Skeletal muscle satellite cell (primary cell): ENCODE measurements around the gene SEPTIN1.

Experiments used
- H3K27me3 ChIP-seq: 2 replicates; pipeline ENCODE4 v1.7.0; 2013; ENCODE audit warnings: low read length; ENCODE audit not compliant: control insufficient read depth, insufficient read depth
- H3K36me3 ChIP-seq: 2 replicates; pipeline ENCODE4 v1.7.0; 2013; ENCODE audit warnings: mild to moderate bottlenecking, control low read depth, low read length; ENCODE audit not compliant: insufficient read depth
- H3K4me1 ChIP-seq: 2 replicates; pipeline ENCODE4 v1.7.0; 2013; ENCODE audit warnings: low read length; ENCODE audit not compliant: control insufficient read depth, insufficient read depth
- H3K4me2 ChIP-seq: 2 replicates; pipeline ENCODE4 v1.7.0; 2013; ENCODE audit warnings: mild to moderate bottlenecking, low read length
- H3K4me3 ChIP-seq: 2 replicates; pipeline ENCODE4 v1.7.0; 2013; ENCODE audit warnings: low read length
- H3K9ac ChIP-seq: 2 replicates; pipeline ENCODE4 v1.7.0; 2013; ENCODE audit warnings: mild to moderate bottlenecking, low read depth, low read length, moderate library complexity
- H3K9me3 ChIP-seq: replicated peaks from 2 replicates; pipeline ENCODE4 v1.7.0; 2013; ENCODE audit warnings: mild to moderate bottlenecking, control low read depth, low read length

The SEPTIN1 gene

DNA sequence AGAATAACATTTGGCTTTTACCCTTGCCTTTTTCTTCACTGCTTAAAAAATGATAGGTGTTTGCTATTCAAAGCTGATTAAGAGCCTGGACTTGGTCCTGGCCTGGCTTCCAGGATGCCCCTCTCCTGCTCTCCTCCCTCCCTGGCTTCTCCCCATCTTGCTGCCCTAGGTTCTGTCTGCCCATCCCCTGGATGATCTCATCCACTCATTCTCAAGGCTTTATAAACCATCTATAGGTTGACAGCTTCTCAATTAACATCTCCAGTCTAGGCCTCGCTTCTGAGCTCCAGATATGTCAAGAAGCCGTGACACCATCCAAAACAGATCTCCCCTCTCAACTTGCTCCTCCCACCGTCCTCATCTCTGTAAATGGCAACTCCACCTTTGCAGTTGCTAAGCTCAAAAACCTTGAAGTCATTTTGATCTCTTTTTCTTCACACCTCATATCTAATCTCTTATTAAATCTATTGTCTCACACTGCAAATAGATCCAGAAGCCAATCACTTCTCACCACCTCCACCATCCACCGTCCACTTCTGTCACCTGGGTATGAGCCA lies 33.8 kb upstream of the SEPTIN1 start:
- no peaks in the 10 kb centered on the region for H3K9me3 ChIP-seq
- H3K36me3 ChIP-seq: peaks cover 27% of the 10 kb centered on the region
- H3K27me3 ChIP-seq: no peaks in the 10 kb centered on the region
- no peak overlapping the region for H3K4me3 ChIP-seq
- no peak overlapping the region for H3K4me2 ChIP-seq
- H3K4me1 ChIP-seq: peaks cover 8% of the 10 kb centered on the region
- H3K9ac ChIP-seq: no peak overlapping the region

DNA sequence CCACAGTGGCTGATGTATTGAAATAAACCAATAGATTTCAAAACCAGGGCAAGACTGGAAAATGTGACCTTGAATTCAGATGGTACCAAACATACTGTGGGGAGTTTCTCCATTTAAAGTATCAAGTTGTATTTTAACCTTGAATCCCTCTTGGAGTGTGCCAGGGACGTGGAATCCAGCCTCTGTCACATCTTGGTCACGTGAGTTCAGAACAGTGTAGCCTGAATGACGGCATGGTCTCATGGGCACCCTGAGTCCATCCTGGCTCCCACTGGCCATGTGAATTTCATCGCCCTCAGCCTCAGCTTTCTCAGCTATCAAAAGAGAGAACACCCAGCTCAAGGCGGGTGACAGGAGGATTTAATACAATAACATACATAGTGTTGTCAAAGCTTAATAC lies 31.8 kb upstream of the SEPTIN1 start:
- no peak overlapping the region for H3K4me3 ChIP-seq
- H3K36me3 ChIP-seq: peaks cover 34% of the 10 kb centered on the region
- no peaks in the 10 kb centered on the region for H3K9me3 ChIP-seq
- H3K4me1 ChIP-seq: peaks cover 15% of the 10 kb centered on the region
- no peak overlapping the region for H3K4me2 ChIP-seq
- H3K9ac ChIP-seq: no peak overlapping the region
- no peaks in the 10 kb centered on the region for H3K27me3 ChIP-seq

DNA sequence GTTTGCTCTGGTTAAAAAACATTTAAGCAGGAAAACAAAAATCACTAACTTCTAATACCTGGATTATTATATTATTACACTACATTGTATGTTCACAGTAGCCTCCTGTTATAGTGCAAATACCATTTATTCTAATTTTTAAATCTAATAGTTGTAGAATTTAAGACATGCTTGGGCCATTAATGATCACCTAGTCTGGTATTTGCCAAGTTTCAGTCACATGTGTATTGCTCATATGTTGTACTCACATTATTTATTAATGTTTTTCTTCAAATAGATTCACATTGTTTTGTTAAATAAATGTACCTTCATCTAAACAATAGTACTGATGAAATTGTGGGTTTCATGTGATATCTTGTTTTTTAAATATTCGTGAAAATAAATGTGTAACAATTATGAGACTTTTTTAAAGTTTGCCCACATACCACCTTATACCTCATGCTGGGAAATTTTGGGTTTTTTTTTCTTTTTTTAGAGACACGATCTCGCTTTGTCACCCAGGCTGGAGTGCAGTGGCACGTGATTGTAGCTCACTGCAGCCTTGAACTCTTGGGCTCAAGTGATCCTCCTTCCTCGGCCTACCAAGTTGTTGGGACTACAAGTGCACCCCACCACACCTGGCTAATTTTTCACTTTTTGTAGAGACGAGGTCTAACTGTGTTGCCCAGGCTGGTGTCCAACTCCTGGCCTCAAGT lies 30.9 kb upstream of the SEPTIN1 start:
- no peak overlapping the region for H3K9ac ChIP-seq
- peaks cover 21% of the 10 kb centered on the region for H3K4me1 ChIP-seq
- H3K4me3 ChIP-seq: no peak overlapping the region
- H3K4me2 ChIP-seq: no peak overlapping the region
- H3K9me3 ChIP-seq: no peaks in the 10 kb centered on the region
- peaks cover 34% of the 10 kb centered on the region for H3K36me3 ChIP-seq
- no peaks in the 10 kb centered on the region for H3K27me3 ChIP-seq

DNA sequence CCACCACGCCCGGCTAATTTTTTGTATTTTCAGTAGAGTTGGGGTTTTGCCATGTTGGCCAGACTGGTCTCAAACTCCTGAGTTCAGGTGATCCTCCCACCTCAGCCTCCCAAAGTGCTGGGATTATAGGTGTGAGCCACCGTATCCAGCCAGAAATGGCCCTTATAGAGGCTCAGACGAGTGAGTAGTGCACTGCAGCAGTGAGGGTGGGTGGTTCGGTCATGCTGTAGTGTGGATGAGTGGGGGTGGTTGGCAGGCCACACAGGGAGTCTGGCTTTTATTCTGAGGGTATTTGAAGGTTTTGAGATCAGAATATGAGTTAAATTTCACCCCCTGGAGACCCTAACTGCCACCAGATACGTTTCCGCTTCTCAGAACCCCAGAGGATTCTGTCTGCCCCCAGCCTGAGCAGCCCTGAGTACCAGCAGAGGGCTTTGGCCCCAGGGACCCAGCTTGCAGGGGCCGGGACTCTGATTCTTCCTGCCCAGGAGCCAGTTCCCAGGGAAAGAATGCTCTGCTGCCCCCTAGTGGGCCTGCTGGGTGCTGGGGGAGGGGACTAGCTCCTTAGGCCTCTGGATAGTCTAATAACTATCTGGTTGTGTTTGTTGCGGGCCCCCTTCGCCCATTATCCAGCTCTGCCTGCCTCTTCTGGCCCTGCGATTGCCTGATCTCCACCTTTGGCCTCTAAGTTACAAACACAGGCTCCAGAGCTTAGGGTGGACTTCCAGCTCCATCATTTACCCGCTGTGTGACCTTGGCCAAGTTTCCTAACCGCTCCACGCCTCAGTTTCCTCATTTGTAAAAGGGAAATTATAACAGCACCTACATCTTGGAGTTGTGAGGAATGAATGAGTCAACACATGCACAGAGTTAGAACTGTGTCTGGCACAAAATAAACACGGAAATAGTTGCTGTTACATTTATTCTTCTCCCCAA lies 27.0 kb upstream of the SEPTIN1 start:
- H3K27me3 ChIP-seq: no peaks in the 10 kb centered on the region
- peaks cover 27% of the 10 kb centered on the region for H3K36me3 ChIP-seq
- H3K9ac ChIP-seq: peak overlapping the region; percentile 18
- H3K9me3 ChIP-seq: no peaks in the 10 kb centered on the region
- H3K4me2 ChIP-seq: peak overlapping the region; percentile 81
- H3K4me1 ChIP-seq: peaks cover 22% of the 10 kb centered on the region
- H3K4me3 ChIP-seq: peak overlapping the region; percentile 50

DNA sequence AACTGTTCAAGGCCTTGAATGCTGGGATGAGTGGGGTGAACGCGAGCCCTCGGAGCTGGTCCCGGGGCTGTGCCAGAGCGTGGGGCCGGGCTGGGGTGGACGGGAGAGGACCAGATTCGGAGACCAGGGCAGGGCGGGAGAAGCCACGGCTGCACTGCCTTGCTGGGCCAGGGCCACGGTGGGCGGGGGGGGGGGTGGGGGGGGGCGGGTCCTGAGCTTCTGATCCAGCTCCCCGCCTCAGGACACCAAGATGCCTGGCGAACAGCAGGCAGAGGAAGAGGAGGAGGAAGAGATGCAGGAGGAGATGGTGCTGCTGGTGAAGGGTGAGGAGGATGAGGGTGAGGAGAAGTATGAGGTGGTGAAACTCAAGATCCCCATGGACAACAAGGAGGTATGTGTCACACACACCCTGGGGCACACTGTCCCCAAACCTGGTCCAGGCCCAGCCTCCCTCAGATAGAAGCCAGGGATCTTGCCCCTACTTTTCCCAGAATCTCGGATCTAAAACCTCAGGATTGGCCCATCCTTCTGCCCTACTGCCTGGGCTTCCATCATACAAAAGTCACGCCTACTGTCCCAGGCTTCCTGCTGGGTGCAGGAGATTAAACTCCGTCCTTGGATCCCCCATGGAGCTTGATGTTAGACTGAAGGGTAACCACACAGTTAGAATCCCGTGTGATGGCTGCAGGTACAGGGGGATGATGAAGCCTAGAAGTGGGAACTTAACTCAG lies 25.6 kb upstream of the SEPTIN1 start:
- H3K9ac ChIP-seq: peak overlapping the region; percentile 91
- peak overlapping the region; percentile 80 for H3K4me3 ChIP-seq
- H3K36me3 ChIP-seq: peaks cover 19% of the 10 kb centered on the region
- peaks cover 22% of the 10 kb centered on the region for H3K4me1 ChIP-seq
- H3K4me2 ChIP-seq: peak overlapping the region; percentile 83
- no peaks in the 10 kb centered on the region for H3K27me3 ChIP-seq
- H3K9me3 ChIP-seq: no peaks in the 10 kb centered on the region

DNA sequence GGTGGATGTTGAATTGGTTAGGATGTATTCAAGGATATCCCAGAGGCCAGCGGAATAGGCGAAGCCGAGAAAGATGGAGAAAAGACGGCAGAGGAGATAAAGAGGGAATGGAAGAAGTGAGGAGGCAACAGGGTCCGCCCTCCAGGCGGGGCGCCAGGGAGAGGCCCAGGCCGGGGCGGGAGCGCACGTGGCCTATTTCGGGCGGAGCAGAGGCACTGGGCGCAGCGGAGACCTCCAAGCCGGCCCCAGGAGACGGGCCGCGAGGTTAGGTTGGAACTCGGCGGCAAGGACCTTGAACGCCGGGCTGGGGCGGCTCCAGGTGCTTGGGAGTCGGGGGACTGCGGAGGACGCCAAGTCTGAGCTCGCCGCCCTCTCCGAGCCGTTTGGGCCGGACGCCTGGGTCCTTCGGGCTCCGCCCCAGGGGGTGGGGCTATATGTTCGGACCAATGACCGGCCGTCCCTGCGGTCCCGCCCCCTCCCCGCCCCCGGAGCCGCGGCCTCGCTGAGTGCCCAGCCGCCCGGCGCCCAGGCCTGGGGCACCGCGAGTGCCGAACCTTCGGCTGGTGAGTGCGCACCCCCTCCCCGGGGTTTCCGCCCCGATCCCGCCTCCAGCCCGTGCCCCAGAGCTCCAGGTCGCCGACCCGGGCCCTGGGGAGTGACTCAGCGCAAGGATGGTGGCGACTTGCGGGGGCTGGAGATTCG lies 24.9 kb upstream of the SEPTIN1 start, which contains the start of gene ZNF771:
ZNF771 (plus strand) TSS at position 505 of the 702 bp plus-strand sequence. CDS start 448 bp downstream, outside the sequence.
- peak within 1 kb of the TSS; percentile 91 for H3K9ac ChIP-seq
- no peaks in the 10 kb centered on the region for H3K9me3 ChIP-seq
- H3K4me2 ChIP-seq: peak within 1 kb of the TSS; percentile 83
- peaks cover 18% of the 10 kb centered on the region for H3K36me3 ChIP-seq
- H3K4me1 ChIP-seq: peaks cover 22% of the 10 kb centered on the region
- H3K4me3 ChIP-seq: peak within 1 kb of the TSS; percentile 80
- H3K27me3 ChIP-seq: no peaks in the 10 kb centered on the region

DNA sequence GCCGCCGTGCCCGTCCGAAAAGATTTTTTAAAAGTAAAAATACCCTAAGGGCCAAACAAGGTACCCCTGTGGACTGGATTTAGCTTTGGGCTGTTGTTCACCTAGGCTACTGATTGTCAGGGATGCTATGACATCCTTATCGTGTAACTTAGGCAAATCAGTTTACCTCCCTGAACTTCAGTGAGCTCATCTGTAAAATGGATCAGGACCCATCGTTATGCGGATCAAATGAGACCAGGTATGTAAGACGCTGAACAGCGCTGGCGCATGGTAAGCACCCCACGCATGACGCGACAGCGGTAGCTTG lies 24.4 kb upstream of the SEPTIN1 start:
- Histone ChIP-seq H3K36me3 (peaks cover 13% of the 10 kb centered on the region), H3K9me3 (no peaks in the 10 kb centered on the region), H3K4me1 (peaks cover 22% of the 10 kb centered on the region), H3K9ac (peak overlapping the region; percentile 91), H3K4me3 (peak overlapping the region; percentile 80), H3K27me3 (no peaks in the 10 kb centered on the region), H3K4me2 (peak overlapping the region; percentile 83)

DNA sequence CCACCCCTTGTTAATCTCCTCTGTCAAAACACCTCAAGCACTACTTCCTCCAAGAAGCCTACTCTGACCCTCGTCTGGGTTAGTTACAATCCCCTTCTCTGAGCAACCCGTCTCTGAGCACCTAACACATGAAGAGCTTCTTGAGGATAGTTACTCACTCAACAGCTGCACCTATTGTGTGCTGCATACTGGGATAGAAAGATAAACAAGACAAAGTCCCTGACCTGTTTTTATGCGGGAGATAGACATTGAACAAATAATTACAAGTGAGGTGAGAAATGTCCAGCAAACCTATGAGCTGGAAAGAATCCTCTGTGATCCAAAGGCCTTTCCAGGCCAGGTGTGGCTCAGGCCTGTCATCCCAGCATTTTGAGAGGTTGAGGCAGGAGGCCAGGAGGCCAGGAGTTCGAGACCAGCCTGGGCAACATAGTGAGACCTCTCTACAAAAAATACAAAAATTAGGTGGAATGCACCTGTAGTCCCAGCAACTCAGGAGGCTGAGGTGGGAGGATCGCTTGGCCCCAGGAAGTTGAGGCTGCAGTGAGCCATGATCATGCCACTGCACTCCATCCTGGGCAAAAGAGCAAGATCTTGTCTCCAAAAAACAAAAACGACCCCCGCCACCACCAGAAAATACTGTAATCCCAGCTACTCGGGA lies 19.5 kb upstream of the SEPTIN1 start:
- Histone ChIP-seq H3K27me3 (no peaks in the 10 kb centered on the region), H3K4me3 (no peak overlapping the region), H3K36me3 (peaks cover 15% of the 10 kb centered on the region), H3K4me1 (peaks cover 18% of the 10 kb centered on the region), H3K9me3 (no peaks in the 10 kb centered on the region), H3K9ac (no peak overlapping the region), H3K4me2 (no peak overlapping the region)

DNA sequence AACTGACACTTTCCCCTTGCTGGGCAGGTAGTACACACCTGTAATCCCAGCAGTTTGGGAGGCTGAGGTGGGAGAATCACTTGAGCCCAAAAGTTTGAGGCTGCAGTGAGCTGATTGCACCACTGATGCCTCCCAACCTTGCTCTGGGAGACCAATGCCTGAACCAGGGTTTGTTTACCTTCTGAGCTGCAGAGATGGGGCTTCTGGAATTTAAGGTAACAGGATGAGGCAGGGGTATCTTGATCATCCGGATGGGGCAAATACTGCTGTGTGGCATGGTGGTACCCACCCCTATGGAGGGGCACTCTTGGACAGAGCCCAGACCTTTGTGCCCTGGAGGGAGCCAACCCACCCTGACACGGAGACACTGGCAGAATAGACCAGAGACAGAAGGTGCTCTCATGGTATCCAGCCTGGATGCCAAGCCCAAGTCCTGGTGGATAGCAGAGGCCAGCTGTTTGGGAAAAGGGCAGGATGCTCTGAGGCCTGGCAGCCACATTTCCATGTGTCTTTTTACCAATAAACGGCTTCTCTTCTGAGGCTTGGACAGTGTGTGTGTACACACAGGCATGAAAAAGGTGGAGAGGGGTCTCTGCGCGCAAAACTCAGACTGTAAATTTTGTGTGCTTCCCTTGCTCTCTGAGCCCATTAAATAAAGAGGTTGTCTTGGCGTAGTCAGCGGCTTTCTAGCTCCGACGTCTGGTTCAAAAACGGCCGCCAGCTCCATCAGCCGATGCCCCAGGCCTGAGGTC lies 17.2 kb upstream of the SEPTIN1 start:
- Histone ChIP-seq H3K9ac (peak overlapping the region; percentile 85), H3K4me3 (peak overlapping the region; percentile 75), H3K9me3 (no peaks in the 10 kb centered on the region), H3K4me2 (peak overlapping the region; percentile 93), H3K4me1 (peaks cover 15% of the 10 kb centered on the region), H3K36me3 (peaks cover 16% of the 10 kb centered on the region), H3K27me3 (no peaks in the 10 kb centered on the region)
